HL-60/S4 treated with phorbol 12-myristate 13-acetate at 8.2 ng/mL for 4 days and 3 days (cell line): ENCODE measurements around the gene CPTP.

Source experiments
- in situ Hi-C: fragments of 300-500 bp; cut with MboI; formaldehyde crosslinking; loops from 2 replicates; pipeline ENCODE4 v1.15.0; 2022; ENCODE audit warnings: low sequenced_read_pairs

The CPTP gene

DNA sequence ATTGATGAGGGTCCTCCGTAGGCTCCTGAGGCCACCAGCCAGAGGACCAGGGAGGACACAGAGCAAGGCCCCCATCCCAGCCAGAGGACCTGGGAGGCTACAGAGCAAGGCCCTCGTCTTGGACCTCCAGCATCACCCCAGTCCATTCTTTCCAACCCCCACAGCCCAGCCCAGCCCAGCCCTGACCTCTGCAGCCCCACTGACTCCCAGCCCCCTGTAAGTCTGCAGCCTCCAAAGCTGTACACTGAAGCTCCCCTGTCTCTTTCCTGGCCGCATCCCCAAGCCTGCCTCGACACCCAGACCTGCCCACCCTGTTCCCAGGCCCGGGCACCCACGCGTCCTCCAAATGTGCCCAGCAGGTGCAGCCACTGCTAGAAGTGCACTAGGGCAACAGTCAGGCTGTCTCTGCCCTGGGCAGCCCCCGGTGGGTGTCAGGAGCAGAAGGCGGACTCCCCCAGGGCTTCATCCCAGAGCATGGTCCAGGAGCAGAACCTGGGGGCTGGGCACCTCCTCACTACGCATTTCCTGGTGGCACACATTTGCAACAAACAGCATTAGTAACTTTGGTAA, 22.5 kb downstream of the CPTP start:
- in situ Hi-C loops: no loop called here

DNA sequence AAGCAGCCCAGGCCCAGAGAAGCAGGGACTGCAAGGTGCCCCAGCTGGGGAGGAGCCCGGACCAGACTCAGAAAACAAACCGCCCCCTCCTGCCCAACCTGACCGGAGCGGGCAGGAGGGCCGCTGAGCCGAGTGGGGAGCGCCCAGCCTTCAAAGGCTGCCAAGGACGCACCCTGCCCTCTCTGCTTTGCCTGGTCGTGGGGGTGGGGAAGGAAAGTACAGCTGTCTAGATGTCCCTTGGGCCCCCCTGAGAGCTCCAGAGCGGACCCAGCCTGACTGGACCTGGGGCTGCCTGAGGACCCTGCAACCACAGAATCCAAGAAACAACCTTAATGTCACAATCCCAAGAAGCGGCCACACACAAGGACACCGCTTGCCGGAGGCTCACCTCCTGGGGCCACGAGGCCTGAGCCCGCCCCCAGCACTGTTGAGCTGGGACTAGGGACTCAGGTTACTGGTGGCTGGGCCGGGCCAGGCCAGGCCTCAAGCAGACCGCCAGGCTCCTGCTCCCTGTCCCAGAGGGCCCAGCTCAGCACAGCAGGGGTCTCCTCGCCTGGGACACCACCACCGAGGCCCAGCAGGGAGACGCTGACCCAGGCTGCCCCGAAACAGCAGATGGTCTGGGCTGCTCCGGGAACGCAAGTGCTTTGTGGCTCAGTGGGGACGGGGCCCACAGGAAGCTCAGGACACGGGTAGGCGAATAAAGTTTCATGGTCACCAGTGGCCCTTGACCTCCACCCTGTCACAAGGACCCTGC, 23.2 kb downstream of the CPTP start:
- in situ Hi-C loops: no loop called here

DNA sequence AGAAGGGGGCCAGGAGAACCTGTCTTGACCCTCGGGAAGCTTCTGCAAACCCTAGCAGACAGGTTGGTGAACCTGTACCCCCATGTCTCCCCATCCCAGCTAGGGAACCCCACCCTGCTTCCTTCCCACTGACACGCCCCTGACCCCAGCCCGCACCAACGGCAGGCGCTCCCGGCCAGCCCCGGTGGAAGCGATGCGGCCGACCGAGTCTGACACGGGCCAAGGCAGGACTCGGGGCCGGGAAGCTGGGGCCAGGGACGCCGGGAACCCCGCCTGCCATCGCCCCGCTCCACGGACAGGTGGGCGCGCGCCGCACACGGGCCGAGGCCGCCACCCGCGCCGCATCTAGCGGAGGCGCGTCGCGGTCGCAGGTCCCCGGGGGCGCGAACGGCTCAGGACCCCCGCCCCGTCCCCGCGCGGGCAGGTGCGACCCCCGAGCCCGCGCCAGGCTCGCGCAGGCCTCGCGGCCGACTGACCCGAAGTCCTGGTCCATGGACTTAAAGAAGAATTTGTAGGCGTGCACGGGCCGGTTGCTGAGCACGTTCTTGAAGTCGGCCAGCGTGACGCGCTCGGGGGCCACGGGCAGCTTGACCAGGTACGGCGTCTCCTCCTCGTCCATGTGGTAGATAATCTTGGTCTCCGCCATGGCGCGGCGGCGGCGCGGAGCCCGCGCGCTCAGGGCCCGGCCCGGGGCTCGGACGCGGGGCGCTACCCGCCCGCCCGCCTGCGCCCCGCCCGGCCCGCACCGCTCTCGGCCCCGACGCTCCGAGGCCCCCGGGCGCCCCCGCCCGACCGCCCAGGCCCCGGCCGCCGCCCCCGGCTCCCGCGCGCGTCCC, 24.0 kb downstream of the CPTP start:
- in situ Hi-C loops: no loop called here

DNA sequence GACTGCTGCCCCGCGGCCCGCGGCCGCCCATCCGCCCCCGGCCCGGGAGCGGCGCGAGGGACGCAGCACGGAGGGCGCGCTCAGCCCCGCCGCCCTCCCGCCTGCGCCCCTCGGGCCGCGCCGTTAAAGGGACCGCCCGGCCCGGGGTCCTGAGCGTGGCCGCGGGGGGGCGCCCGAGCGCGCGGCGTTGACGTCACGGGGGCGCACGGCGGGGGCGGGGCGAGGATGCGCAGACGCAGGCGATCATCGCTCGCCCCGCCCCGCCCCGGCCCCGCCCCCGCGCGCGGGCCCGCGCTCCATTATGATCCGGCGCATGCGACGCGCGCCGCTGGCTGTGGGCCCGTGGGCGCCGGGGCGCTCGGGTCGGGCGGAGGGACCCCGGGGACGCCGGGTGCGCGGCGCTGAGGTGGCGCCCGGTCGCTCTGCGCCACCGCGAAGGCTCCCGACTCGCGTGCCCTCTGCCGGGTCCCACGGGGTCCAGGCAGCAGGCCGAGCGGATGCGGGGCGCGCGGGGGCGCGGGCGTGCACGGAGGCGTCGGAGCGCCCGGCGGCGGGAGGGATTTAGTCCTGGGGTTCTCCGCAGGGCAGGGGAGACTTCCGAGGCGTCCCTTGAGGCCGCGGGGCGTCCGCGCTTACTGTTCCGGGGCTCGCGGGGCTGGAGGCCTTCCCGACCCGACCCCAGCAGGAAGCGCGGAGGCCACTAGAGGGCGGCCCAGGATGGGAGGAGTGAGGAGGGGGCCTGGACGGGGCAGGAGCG, 24.8 kb downstream of the CPTP start, which contains the start of gene DVL1:
DVL1 (minus strand) TSS at position 163 of the 757 bp plus-strand sequence. CDS start 353 bp downstream, outside the sequence.
- in situ Hi-C loops: no loop called here

DNA sequence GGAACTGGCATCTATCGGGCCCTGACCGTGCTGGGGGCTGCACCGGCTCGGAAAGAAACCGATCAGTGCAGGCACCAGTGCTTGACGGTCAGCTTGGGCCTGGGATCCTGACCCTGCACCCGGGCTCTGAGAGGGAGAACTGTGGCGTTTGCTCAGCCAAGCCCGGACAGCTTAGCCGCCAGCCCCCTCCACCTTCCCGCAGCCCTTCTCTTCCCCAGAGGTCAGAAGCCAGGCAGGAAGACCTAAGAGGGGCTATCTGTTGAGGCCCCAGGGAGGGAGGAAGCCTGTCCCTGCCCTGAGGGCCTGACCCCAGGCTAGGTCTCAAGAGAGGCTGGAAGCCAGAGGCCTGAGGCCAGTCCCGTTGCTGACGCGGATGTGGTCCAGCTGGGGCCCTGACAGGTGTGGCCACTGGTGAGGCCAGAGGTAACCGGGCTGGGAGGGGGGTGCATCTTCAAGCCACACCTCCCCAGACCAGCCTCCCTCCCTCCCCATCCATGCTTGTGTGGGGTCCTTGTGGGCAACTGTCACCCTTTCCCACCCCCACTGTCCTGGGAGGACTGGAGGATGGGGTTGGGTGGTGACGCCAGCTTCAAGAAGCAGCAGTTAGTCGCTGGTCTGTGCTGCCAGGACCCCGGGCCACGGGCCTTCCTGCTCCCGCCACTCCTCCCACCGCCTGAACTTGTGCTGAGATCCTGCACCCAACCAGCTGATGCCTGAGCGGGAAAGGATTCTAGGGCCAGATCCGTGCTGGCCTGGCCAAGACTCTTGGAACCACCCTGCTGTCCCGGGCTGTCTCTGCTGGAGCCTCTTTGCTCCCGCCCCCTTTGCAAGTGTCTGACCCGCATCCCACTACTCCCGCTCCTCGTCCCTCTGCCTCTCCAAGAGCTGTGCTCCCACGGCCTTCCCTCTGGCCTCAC, 27.2 kb downstream of the CPTP start:
- in situ Hi-C loops: no loop called here

DNA sequence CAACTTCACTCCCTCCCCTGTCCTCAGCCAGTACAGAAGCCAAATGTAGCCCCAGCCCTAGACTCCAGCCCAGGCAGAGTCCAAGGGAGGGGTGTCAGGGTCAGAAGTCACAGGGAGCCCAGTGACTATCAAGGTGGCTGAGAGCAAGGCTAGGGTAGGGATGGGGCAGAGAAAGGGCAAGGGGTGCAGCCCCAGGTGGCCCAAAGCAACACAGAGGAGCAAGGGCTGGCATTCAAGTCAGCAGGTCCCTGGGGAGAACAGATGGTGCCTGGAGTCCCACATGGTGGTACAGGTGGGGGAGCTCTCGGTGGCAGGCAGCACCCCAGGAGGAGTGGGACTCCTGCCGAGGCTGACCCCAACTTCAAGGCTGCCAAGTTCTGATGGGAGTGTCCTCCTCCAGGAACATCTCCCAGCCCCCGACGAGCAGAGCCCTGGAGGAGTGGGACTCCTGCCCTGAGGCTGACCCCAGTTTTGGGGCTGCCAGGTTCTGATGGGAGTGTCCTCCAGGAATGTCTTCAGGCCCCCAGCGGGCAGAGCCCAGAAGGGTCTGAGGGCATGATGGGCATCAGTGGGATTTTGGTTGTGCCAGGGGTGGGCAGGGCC, 28.3 kb downstream of the CPTP start:
- in situ Hi-C loops: no loop called here

DNA sequence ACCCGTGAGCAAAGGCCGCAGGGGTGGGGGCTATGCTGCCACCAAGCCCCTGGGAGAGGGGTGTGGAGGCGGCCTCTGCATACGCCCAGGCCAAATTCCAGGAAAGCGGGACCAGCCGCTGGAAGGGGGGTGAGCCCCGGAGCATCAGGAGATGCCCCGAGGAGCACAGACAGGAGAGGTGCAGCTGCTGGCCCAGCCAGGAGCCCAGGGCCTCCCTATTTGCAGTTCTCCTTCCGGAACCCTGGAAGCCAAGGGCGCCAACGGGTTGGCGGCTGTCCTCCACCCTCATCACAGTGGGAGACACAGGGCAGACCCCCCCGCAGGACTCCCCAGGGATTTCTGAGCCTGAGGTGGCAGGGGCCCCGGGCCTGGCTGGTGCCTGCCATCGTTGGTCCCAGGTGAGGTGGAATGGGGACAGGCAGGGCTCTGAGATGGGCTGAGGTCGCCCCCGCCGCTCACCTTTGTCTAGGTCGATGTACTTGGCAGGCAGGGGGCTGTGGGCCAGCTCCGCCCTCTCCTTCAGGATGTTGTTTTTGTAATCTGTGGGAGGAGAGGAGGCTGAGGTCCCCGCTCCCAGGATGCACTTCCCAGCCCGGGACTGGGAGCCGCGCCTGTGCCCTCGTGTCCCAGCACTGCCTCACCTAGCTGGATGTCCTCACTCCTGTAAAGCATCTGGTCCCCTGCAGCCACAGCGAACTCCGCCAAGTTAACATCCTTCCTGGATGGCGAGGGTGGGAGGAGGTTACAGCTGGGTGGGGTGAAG, 29.0 kb downstream of the CPTP start:
- in situ Hi-C loops: no loop called here

DNA sequence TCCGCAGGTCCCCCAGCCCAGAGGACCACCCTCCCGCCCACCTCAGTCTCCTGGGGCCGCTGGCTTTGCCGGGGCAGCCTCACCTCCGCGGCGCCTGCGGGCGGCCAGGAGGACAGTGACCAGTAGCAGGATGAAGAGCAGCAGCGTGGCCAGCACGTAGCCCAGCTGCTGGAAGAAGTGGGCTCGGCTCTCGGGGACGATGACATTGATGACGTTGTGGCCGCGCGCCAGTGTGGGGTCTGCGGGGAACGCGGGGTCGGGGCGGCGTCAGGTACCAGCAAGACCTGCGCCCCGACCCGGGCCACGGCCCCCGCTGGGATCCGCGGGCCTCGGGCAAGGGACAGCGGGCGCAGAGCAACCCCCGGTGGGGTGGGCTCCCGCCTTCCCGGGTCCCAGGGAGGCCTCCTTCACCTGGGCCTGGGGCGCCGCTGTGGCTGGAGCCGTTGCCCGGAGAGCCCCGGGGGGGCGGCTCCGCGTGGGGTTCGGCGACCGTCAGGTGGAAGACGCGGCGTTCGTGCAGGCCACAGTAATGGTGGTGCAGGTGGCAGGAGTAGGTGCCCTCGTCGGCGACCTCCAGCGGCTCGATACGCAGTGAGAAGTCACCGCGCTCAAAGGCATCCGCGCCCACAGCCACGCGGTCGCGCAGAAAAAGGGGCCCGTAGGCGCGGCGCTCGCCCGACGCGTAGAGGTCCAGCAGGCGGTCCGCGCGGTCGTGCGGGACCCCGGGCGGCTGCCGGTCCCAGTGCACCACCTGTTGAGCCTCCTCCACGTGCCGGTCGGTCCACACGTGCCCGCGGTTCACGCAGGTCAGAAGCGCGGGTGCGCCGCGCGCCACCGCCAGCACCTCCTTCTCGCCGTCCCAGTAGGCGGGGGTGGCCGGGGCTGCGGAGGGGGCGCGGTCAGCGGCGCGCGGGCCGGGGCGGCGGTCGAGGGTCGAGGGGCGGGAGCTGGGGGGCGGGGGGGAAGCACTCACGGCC, 30.0 kb downstream of the CPTP start:
- in situ Hi-C loops: no loop called here

DNA sequence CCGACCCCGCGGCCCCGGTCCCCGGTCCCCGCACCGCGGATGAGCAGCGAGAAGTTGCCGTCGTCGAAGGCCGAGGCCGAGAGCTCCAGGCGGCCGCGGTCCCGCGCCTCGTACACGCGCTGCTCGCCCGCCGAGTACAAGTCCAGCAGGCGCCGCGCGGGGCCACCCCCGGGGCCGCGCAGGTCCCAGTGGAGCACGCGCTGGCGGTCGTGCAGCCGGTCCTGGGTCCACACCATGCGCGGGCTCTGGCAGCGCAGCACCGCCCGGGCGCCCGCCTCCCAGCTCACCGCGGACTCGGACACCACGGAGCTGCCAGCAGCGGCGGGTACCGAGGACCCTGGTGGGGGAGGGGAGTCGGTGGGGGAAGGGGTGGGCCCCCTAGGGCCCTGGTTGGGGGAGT, 30.8 kb downstream of the CPTP start:
- in situ Hi-C loops: no loop called here

DNA sequence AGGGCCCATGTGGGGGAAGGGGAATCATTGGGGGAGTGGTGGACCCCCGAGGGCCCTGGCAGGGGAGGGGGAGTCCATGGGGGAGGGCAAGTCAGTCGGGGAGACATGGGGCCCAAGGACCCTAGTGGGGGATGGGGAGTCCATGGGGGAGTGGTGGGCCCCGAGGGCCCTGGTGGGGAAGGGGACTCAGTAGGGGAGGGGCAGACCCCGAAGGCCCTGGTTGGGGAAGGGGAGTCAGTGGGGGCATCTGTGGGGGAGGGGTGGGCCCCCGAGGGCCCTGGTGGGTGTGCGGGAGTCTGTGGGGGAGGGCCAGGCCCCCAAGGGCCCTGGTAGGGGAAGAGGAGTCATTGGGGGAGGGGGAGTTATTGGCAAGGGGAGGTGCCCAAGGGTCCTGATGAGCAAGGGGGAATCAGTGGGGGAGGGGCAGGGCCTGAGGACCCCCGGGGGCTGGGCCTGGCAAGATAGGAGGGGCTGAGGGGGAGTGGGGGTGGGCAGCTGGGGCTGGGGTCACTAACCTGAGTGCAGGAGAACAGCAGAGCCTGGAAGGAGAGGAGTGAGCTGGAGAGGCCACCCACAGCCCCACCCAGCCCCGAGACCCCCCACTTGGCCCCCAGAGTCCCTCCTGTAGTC, 31.7 kb downstream of the CPTP start:
- in situ Hi-C loops: no loop called here

DNA sequence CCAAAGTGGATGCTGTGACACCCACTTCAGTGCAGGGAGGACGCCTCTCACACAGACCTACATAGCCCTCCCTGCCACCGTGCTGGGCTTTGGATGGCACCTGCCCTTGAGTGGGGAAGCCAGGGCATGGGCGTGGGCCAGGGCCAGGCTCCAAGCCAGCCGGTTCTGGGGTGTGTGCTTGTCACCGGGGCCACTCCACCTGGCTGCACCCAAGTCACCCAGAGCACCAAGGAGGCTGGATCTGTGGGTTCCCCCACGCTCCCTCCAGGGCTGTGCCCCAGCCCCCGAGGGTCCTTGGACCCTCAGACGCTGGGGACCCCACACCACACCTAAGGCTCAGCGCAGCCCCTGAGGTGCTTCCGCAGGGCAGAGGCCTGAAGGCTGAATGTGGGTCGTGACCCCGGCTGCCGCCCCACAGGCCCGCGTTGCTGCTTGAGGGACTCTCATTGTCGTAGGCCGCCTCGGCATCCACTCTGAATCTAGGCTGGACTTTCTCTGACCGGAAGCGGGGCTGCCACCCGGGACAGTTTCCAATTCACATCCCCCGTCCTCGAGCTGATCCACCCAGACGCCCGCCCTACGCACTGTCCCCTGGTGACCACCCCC, 32.3 kb downstream of the CPTP start:
- in situ Hi-C loops: no loop called here

DNA sequence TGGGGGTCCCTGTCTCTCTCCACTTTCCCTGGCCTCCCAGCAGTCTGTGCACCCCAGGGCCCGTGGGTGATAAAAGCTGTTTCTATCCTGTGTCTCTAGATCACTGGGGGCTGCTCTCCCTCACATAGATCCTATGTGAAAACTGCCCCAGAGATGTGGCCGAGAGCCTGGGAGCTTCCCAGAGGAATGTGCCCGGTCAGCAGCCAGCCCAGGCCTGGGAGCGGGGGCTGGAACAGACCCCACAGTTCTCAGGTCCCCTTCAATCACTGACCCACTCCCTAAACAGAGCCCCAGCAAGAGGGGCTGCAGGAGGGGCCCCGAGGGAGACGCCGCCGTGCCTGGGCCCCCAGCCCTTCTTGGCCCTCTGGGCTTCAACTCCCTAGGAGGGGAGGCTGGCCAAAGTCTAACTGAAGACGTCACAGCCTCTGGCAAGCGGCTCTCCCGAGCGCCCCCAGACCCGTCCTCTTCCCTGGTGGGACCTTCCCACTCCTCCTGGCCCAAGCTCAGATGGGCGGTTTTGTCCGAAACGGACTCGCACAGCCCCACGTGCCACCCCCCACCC, 33.4 kb downstream of the CPTP start:
- in situ Hi-C loops: no loop called here

DNA sequence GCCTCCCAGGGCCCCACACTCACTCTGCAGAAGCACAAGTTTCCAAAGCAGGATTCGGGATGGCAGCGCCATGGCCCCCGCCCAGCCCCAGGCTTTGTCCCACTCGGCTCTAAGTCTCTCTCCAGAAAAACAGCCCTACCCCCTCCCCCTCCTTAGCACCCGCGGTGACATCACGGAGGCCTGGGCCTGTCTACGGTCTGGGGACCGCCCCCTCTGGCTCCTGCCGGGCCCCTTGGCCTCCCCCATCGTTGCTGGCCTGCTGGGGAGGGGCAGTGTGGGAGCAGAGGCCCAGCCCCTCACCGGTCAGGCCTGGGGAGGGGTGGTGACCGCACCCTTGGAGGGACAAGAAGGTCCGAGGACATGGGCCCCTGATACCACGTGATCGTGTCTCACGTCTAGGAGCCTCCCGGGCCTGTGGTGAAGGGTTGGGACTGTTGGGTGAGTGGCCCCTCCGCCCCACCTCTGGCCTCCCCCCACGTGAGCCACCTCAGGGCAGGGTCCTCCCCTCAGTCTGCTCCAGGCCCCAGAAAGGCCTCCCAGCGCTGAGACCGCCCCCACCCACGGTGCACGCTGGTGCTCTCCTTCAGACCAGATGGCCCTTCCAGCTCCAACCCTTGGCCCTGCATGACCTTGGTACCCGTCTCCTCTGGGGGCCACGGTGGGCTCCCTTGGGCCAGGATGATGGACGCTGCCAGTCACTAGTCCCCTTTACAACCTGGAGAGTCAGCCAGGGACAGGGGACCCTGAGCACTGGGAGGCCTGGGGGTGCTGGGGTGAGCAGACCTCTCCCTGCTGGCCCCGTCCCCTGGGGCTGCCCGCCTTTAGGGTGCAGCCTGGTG, 34.0 kb downstream of the CPTP start, which contains the start of gene MXRA8:
MXRA8 (minus strand) TSS at position 123 of the 839 bp plus-strand sequence; CDS start at position 72, 51 bp downstream.
- in situ Hi-C loops: no loop called here

DNA sequence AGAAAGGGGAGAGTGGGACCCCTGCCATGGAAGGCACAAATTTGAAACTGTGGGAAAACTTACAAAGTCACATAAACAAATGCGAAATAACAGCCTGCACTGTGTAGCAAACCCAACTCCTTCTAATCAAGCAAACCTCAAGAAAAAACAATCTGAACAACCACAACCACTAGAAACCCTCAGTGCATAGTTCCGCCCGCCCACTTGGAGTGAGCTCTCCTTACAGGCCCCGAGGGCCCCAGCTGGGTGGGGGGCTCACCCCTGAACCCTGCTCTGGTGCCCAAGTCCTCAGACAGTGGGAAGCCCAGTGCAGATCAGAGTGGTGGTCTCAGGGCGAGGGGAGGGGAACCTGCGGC, 34.7 kb downstream of the CPTP start:
- in situ Hi-C loops: no loop called here

DNA sequence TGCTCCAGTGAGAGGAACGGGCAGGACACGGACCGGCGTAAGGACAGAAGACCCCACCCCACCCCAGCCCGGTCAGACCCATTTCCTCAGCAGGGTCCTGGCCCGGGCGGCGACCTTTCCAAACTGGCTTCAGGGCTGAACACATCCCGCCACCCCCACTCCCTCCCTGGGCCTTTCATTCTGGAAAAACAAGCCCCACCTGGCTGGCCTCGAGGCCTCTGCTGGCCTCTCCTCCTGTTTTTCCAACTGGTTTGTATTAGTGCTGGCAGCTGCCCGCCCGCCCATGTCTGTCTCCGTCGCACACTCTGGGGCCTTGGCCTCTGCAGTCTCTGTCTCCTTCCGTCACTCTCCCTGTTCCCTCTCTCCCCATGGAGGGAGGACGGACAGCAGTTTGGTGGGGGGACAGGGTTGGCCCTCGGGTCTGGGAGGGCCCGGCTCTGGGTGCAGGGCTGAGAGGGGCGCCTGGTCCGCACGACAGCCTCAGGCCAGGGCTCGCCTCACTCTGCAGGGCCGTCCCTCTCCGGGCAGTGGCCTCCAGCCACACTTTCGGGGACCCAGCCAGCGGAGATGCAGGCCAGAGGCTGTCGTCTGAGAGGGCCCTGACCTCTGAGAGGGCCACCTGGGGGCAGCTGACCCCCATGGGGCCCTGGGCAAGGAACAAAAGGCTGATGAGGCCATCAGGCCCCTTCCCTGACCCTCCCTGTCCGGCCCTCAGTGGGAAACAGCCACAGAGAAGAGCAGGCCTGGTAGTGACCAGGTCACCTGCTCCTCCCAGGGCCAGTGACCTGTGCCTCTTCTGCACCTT, 35.3 kb downstream of the CPTP start:
- in situ Hi-C loops: no loop called here
